ENCODE data around the gene ACER3. TPM values are rescaled to one million over a fixed set of nuclear protein-coding genes. Genes with fewer than 3 reads are reported as not detected.

The ACER3 gene
- polyA plus RNA-seq, 1 donor from 2014 or later: 14.9 TPM

DNA sequence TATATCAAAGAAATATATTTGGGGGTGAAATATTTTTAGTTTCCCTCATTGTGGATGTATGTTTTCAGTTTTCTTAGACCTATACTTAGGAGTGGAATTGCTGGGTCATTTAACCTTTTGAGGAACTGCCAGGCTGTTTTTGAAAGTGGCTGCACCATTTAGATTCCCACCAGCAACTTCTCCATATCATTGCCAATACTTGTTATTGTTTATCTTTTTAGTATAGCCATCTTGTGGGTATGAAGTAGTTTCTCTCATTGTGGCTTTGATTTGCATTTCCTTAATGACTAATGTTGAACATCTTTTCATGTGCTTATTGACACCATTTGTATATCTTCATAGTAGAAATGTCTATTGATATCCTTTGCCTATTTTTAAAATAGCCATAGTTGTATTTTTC lies 111.3 kb downstream of the ACER3 start:
- no peak overlapping the region for H3K4me3 ChIP-seq (ENCODE audit: low read length)
- no peaks in the 10 kb centered on the region for H3K79me2 ChIP-seq (replicated peaks; ENCODE audit: insufficient read depth, low read length)
- no peak overlapping the region for H3K4me2 ChIP-seq (ENCODE audit: low read length)
- H3F3A ChIP-seq (ENCODE audit: insufficient read depth, low read length, poor library complexity, severe bottlenecking): no peaks in the 10 kb centered on the region
- no peak overlapping the region for H2AFZ ChIP-seq (ENCODE audit: low read depth, low read length)
- H3K9me2 ChIP-seq (ENCODE audit: insufficient read depth, low read length): no peaks in the 10 kb centered on the region
- H3K27ac ChIP-seq (ENCODE audit: low read length): no peak overlapping the region
- H4K20me1 ChIP-seq (ENCODE audit: insufficient read depth): no peaks in the 10 kb centered on the region
- H3K36me3 ChIP-seq (ENCODE audit: insufficient read depth, low read length): no peaks in the 10 kb centered on the region
- no peaks in the 10 kb centered on the region for H3K27me3 ChIP-seq (ENCODE audit: insufficient read depth, low read depth, low read length)
- no peak overlapping the region for H3K9ac ChIP-seq (ENCODE audit: low read length)
- no peaks in the 10 kb centered on the region for H3K9me3 ChIP-seq (ENCODE audit: low read length)
- TF ChIP-seq MXI1 (conservative IDR thresholded peaks at IDR 0.05; ENCODE audit: poor library complexity, severe bottlenecking) (no peak), EP300 (conservative IDR thresholded peaks at IDR 0.05; ENCODE audit: poor library complexity, severe bottlenecking) (no peak), RAD21 (conservative IDR thresholded peaks at IDR 0.05) (no peak), POLR2AphosphoS5 (IDR thresholded peaks at IDR 0.05) (no peak), EZH2 (IDR thresholded peaks at IDR 0.05; ENCODE audit: borderline replicate concordance, insufficient read depth, low read length, poor library complexity, severe bottlenecking) (no peak), TAF1 (IDR thresholded peaks at IDR 0.05; ENCODE audit: low read depth) (no peak)
- TF ChIP-seq, protein P1, sequence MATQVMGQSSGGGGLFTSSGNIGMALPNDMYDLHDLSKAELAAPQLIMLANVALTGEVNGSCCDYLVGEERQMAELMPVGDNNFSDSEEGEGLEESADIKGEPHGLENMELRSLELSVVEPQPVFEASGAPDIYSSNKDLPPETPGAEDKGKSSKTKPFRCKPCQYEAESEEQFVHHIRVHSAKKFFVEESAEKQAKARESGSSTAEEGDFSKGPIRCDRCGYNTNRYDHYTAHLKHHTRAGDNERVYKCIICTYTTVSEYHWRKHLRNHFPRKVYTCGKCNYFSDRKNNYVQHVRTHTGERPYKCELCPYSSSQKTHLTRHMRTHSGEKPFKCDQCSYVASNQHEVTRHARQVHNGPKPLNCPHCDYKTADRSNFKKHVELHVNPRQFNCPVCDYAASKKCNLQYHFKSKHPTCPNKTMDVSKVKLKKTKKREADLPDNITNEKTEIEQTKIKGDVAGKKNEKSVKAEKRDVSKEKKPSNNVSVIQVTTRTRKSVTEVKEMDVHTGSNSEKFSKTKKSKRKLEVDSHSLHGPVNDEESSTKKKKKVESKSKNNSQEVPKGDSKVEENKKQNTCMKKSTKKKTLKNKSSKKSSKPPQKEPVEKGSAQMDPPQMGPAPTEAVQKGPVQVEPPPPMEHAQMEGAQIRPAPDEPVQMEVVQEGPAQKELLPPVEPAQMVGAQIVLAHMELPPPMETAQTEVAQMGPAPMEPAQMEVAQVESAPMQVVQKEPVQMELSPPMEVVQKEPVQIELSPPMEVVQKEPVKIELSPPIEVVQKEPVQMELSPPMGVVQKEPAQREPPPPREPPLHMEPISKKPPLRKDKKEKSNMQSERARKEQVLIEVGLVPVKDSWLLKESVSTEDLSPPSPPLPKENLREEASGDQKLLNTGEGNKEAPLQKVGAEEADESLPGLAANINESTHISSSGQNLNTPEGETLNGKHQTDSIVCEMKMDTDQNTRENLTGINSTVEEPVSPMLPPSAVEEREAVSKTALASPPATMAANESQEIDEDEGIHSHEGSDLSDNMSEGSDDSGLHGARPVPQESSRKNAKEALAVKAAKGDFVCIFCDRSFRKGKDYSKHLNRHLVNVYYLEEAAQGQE (IDR thresholded peaks at IDR 0.05; ENCODE audit: borderline replicate concordance): no peak
- TF ChIP-seq, protein P2, sequence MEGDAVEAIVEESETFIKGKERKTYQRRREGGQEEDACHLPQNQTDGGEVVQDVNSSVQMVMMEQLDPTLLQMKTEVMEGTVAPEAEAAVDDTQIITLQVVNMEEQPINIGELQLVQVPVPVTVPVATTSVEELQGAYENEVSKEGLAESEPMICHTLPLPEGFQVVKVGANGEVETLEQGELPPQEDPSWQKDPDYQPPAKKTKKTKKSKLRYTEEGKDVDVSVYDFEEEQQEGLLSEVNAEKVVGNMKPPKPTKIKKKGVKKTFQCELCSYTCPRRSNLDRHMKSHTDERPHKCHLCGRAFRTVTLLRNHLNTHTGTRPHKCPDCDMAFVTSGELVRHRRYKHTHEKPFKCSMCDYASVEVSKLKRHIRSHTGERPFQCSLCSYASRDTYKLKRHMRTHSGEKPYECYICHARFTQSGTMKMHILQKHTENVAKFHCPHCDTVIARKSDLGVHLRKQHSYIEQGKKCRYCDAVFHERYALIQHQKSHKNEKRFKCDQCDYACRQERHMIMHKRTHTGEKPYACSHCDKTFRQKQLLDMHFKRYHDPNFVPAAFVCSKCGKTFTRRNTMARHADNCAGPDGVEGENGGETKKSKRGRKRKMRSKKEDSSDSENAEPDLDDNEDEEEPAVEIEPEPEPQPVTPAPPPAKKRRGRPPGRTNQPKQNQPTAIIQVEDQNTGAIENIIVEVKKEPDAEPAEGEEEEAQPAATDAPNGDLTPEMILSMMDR (IDR thresholded peaks at IDR 0.05; ENCODE audit: poor library complexity, severe bottlenecking): no peak

DNA sequence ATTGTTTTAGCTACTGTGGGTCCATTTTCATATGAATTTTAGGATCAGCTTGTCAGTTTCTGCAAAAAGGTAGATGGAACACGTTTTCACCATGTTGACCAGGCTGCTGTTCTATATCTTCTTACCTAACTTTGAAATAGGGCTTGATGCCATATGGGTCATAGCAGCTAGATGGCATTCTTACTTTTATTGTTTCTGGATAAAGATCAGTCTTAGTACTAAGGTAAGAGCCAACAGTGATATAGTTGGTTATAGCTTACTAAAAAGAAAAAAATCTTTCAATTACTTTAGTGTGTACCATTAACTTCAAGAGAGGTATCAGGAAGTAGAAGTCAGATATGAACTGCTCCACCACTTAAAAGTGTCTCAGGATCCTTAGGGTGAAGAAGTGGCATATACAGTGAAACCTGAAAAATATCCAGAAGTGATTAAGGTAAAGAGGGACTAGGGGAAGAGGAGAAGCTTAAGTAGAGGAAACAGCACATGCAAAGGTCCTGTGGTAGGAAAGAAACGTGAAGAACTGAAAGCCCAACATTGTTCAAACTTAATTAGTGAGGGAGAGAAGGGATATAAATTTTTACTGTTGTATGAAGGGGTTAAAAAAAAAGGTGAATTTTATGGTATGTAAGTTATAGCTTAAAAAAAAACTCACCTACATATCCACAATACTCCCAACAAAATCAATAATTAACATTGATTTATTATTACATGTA lies 113.6 kb downstream of the ACER3 start:
- no peak overlapping the region for H3K4me2 ChIP-seq (ENCODE audit: low read length)
- no peak overlapping the region for H3K9ac ChIP-seq (ENCODE audit: low read length)
- no peak overlapping the region for H2AFZ ChIP-seq (ENCODE audit: low read depth, low read length)
- no peaks in the 10 kb centered on the region for H3K27me3 ChIP-seq (ENCODE audit: insufficient read depth, low read depth, low read length)
- H3K9me2 ChIP-seq (ENCODE audit: insufficient read depth, low read length): no peaks in the 10 kb centered on the region
- no peak overlapping the region for H3K4me3 ChIP-seq (ENCODE audit: low read length)
- no peaks in the 10 kb centered on the region for H3K79me2 ChIP-seq (replicated peaks; ENCODE audit: insufficient read depth, low read length)
- no peaks in the 10 kb centered on the region for H3K9me3 ChIP-seq (ENCODE audit: low read length)
- TF ChIP-seq RAD21 (conservative IDR thresholded peaks at IDR 0.05) (no peak), EZH2 (IDR thresholded peaks at IDR 0.05; ENCODE audit: borderline replicate concordance, insufficient read depth, low read length, poor library complexity, severe bottlenecking) (no peak)
- H3F3A ChIP-seq (ENCODE audit: insufficient read depth, low read length, poor library complexity, severe bottlenecking): no peaks in the 10 kb centered on the region
- H3K27ac ChIP-seq (ENCODE audit: low read length): no peak overlapping the region
- no peaks in the 10 kb centered on the region for H4K20me1 ChIP-seq (ENCODE audit: insufficient read depth)
- no peaks in the 10 kb centered on the region for H3K36me3 ChIP-seq (ENCODE audit: insufficient read depth, low read length)
